Measurements from ENCODE around the gene POT1. TPM values are rescaled to one million over a fixed set of nuclear protein-coding genes. Genes with fewer than 3 reads are reported as not detected.

The POT1 gene
- total RNA-seq, 1 experiment from 2014 or later = 77.7 TPM

- Histone ChIP-seq H3K27me3 (no peaks in the 10 kb centered on the region), H3K4me1 (no peaks in the 10 kb centered on the region), H3K27ac (no peak overlapping the region), H3K36me3 (0 out of 2 replicates have a peak, but pooled peaks cover 4% of the 10 kb centered on the region), H3K4me3 (no peak overlapping the region), H3K9me3 (replicated peaks) (no peaks in the 10 kb centered on the region)
- DNase-seq = no peak
These were observed 1.3 kb upstream of the POT1 start for GRCh38 chr7:124930655-124931597.

DNA sequence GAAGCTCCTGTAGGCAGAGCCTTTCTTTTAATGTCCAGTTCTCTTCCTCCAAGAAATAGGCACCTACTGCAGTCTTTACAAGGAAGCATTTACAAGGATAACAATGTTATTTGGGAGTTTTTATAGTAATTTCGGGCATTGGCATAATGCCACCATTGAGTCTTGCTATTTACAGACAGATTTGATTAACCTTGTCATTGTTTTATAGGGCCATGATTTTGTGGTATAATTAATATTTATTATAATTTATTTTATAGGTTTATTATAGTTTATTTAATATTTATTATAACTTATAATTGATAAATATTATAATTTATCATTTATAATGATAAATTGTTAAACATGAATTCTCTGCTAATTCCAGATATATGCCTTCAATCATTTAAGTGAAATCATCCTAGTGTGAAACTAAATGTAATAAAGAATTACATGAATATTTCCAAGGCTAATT lies 573 bp upstream of the POT1 start:
- peak overlapping the region; percentile 62 for H3K27ac ChIP-seq
- H3K36me3 ChIP-seq = 0 out of 2 replicates have a peak, but pooled peaks cover 4% of the 10 kb centered on the region
- no peaks in the 10 kb centered on the region for H3K9me3 ChIP-seq (replicated peaks)
- H3K4me1 ChIP-seq = no peaks in the 10 kb centered on the region
- DNase-seq = no peak
- H3K27me3 ChIP-seq = no peaks in the 10 kb centered on the region
- H3K4me3 ChIP-seq = peak overlapping the region; percentile 76

DNA sequence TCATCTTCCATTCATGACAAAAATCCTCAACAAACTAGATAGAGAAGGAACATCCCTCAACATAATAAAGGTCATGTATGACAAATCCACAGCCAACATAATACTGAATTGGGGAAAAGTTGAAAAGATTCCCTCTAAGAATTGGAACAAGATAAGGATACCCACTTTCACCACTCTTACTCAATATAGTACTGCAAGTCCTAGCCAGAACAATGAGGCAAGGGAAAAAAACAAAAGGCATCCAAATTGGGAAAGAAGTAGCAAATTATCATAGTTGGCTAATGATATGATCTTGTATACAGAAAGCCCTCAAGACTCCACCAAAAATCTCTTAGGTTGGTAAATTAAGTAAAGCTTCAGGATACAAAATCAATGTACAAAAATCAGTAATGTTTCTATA lies 4.7 kb downstream of the POT1 start:
- 0 out of 2 replicates have a peak, but pooled peaks cover 4% of the 10 kb centered on the region for H3K36me3 ChIP-seq
- H3K27ac ChIP-seq = no peak overlapping the region
- no peaks in the 10 kb centered on the region for H3K4me1 ChIP-seq
- H3K4me3 ChIP-seq = no peak overlapping the region
- no peaks in the 10 kb centered on the region for H3K27me3 ChIP-seq
- no peak for DNase-seq
- H3K9me3 ChIP-seq (replicated peaks) = no peaks in the 10 kb centered on the region

- H3K27me3 ChIP-seq = no peaks in the 10 kb centered on the region
- no peak overlapping the region for H3K27ac ChIP-seq
- H3K9me3 ChIP-seq (replicated peaks) = no peaks in the 10 kb centered on the region
- no peak overlapping the region for H3K4me3 ChIP-seq
- DNase-seq = no peak
- no peaks in the 10 kb centered on the region for H3K4me1 ChIP-seq
- 0 out of 2 replicates have a peak, but pooled peaks cover 2% of the 10 kb centered on the region for H3K36me3 ChIP-seq
These were observed 7.4 kb downstream of the POT1 start for GRCh38 chr7:124922200-124922599.

GRCh38 chr7:124919841-124920240 lies 9.8 kb downstream of the POT1 start:
- H3K9me3 ChIP-seq (replicated peaks) = no peaks in the 10 kb centered on the region
- DNase-seq = no peak
- H3K27me3 ChIP-seq = no peaks in the 10 kb centered on the region
- H3K4me3 ChIP-seq = no peak overlapping the region
- H3K4me1 ChIP-seq = no peaks in the 10 kb centered on the region
- H3K27ac ChIP-seq = no peak overlapping the region
- H3K36me3 ChIP-seq = peaks cover 13% of the 10 kb centered on the region

- no peaks in the 10 kb centered on the region for H3K27me3 ChIP-seq
- DNase-seq = no peak
- H3K9me3 ChIP-seq (replicated peaks) = no peaks in the 10 kb centered on the region
- no peak overlapping the region for H3K27ac ChIP-seq
- no peak overlapping the region for H3K4me3 ChIP-seq
- no peaks in the 10 kb centered on the region for H3K4me1 ChIP-seq
- peaks cover 20% of the 10 kb centered on the region for H3K36me3 ChIP-seq
These were observed 11.0 kb downstream of the POT1 start for GRCh38 chr7:124918662-124919061.

DNA sequence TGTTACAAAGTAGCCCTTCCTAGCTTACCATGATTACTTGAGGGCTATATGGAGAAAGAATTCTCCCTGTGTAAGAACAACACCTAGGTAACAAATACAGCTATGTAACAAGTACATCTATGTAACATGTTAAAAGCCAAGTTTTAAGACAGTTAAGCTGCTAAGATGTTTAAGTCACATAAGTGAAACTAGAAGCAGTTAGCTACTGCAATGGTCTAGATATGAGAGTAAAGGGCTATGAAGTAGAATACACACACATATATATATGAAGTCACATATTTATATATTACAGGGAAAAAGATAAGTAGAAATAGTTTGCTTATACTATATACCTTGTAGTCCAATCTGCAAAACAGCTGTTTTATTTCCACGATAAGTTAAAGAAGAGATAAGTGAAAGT lies 14.4 kb downstream of the POT1 start:
- no peaks in the 10 kb centered on the region for H3K27me3 ChIP-seq
- H3K36me3 ChIP-seq = peaks cover 29% of the 10 kb centered on the region

GRCh38 chr7:124914298-124914697 lies 15.3 kb downstream of the POT1 start:
- Histone ChIP-seq H3K9me3 (replicated peaks) (no peaks in the 10 kb centered on the region), H3K36me3 (peaks cover 29% of the 10 kb centered on the region), H3K4me1 (no peaks in the 10 kb centered on the region), H3K4me3 (no peak overlapping the region), H3K27me3 (no peaks in the 10 kb centered on the region), H3K27ac (no peak overlapping the region)
- no peak for DNase-seq

More for the DNA sequence above, 14.4 kb downstream of the POT1 start:
- H3K4me1 ChIP-seq = no peaks in the 10 kb centered on the region
- no peaks in the 10 kb centered on the region for H3K9me3 ChIP-seq (replicated peaks)
- no peak overlapping the region for H3K4me3 ChIP-seq
- no peak for DNase-seq
- no peak overlapping the region for H3K27ac ChIP-seq

GRCh38 chr7:124912972-124913371 lies 16.7 kb downstream of the POT1 start:
- Histone ChIP-seq H3K36me3 (peaks cover 29% of the 10 kb centered on the region), H3K4me3 (no peak overlapping the region), H3K4me1 (no peaks in the 10 kb centered on the region), H3K27ac (no peak overlapping the region), H3K9me3 (replicated peaks) (no peaks in the 10 kb centered on the region), H3K27me3 (no peaks in the 10 kb centered on the region)
- no peak for DNase-seq

DNA sequence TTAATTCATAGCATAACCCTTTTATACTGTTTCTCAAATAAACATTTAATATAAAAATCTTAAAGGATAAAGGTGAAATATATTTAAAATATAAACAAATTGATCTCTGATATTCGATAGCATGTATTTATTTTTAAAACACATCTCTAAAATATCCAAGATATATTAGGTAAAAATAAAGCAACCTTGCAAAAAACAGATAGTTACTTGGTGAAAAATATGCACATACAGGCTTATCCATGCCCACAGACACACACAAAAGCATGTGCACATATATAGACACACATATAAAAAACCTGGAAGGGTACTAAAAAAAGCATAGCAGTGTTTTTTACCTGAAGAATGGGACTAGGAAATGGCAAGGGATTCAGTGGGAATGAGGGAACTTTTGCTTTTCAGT lies 19.8 kb downstream of the POT1 start:
- H3K27me3 ChIP-seq = no peaks in the 10 kb centered on the region
- H3K4me3 ChIP-seq = no peak overlapping the region
- H3K4me1 ChIP-seq = no peaks in the 10 kb centered on the region
- DNase-seq = no peak
- H3K27ac ChIP-seq = no peak overlapping the region
- H3K9me3 ChIP-seq (replicated peaks) = no peaks in the 10 kb centered on the region
- H3K36me3 ChIP-seq = peaks cover 16% of the 10 kb centered on the region; the same call in 1 of the 2 replicates

DNA sequence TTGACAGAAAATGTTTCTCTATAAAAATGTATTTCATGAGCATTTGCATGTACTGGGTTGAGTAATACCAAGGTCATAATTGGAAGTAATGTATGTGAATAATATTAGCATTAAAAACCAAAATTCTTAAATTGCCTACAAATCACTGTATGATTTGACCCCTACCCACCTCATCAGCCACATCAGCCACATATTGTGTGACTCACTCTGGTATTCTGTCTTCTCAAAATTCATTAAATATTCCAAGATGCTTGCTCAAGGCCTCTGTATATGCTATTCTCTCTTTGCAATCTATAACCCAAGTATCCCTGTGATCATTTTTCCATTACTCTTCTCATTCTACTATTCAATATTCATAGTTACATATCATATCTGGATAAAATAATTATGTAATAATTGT lies 21.4 kb downstream of the POT1 start:
- Histone ChIP-seq H3K4me3 (no peak overlapping the region), H3K27ac (no peak overlapping the region), H3K36me3 (peaks cover 5% of the 10 kb centered on the region; the same call in 1 of the 2 replicates), H3K4me1 (no peaks in the 10 kb centered on the region), H3K9me3 (replicated peaks) (no peaks in the 10 kb centered on the region), H3K27me3 (no peaks in the 10 kb centered on the region)
- no peak for DNase-seq

- Histone ChIP-seq H3K9me3 (replicated peaks) (no peaks in the 10 kb centered on the region), H3K36me3 (no peaks in the 10 kb centered on the region; the same call in 1 of the 2 replicates), H3K4me1 (no peaks in the 10 kb centered on the region), H3K4me3 (no peak overlapping the region), H3K27ac (no peak overlapping the region), H3K27me3 (no peaks in the 10 kb centered on the region)
- DNase-seq = no peak
These were observed 22.1 kb downstream of the POT1 start for GRCh38 chr7:124907490-124907889.

DNA sequence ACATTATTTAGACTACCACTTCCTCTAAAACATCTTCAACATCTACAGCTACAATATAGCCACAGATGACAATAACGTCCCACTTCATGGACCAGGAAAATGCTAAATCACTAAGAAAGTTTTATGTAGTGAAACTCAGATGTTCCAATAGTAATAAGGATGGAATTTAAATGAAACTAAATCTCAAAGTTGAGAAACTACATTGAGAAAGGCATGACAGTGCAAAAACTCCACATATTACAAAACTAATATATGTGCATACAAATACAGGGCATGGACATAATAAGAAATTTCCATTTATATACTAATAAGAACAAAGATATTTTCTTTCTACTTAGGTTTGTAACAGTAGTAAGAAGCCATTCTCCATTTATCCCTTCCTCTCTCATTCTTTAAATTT lies 31.1 kb downstream of the POT1 start:
- Histone ChIP-seq H3K4me1 (no peaks in the 10 kb centered on the region), H3K36me3 (peaks cover 6% of the 10 kb centered on the region; the same call in 1 of the 2 replicates), H3K4me3 (no peak overlapping the region), H3K9me3 (replicated peaks) (no peaks in the 10 kb centered on the region), H3K27me3 (no peaks in the 10 kb centered on the region), H3K27ac (no peak overlapping the region)
- no peak for DNase-seq

GRCh38 chr7:124896001-124896400 lies 33.6 kb downstream of the POT1 start:
- Histone ChIP-seq H3K36me3 (peaks cover 16% of the 10 kb centered on the region), H3K27ac (no peak overlapping the region), H3K4me3 (no peak overlapping the region), H3K4me1 (no peaks in the 10 kb centered on the region), H3K9me3 (replicated peaks) (no peaks in the 10 kb centered on the region), H3K27me3 (no peaks in the 10 kb centered on the region)
- DNase-seq = no peak

DNA sequence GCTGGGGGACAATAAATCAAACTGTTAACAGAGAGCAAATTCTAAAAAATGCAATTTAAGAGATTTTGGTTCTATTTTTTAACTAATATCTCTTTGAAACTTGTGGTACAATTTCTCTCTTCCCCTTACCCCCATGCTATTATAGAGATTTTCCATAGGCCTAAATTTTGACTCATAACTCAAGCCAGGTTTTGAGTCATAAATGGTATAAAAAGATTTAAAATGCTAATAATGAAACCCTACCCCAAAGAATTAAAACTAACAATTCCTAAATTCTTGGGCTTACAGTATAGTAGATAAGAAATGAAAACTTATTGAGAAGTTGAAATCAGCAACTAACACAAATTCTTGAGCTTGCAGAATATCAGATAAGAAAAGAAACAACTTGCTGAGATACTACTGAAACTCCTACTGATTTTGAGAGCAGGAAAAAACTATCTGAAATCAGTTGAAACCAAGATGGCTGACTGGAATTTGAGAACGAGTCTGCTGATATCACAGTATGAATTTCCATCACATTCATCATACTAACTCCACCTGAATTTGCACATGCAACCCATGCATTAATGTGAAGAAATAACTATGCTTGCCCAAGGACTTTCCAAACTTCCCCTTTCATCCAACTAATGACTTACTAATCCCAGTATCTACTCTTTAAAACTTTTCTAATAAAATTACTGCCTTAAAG lies 36.3 kb downstream of the POT1 start:
- Histone ChIP-seq H3K27ac (no peak overlapping the region), H3K9me3 (replicated peaks) (no peaks in the 10 kb centered on the region), H3K27me3 (no peaks in the 10 kb centered on the region), H3K4me1 (no peaks in the 10 kb centered on the region), H3K4me3 (no peak overlapping the region), H3K36me3 (peaks cover 31% of the 10 kb centered on the region)
- no peak for DNase-seq

Data from SJCRH30 (cell line).